Thoracic aorta (tissue), 2 donors: ENCODE measurements around the gene MROH8. TPM values are rescaled to one million over a fixed set of nuclear protein-coding genes. Genes with fewer than 3 reads are reported as not detected.
A peak's percentile ranks its signal among the peaks of the same experiment; 100 is the strongest.

Source experiments
- ATAC-seq: fragments of 150-250 bp; one replicate; pipeline ENCODE4 v1.8.0; 2017; ENCODE audit warnings: low read depth; ENCODE audit not compliant: insufficient number of reproducible peaks, low FRiP score
- DNase-seq: peaks from one replicate; pipeline ENCODE4 v3.0.0-alpha.2; 2020; ENCODE audit warnings: low spot score
- H3K27ac ChIP-seq, 2 donors: fragments of 200-600 bp; sonication (generic); 1 replicate in 1 of 2; 2 replicates in 1 of 2; pipeline ENCODE4 v1.5.1; 2016; ENCODE audit warnings: mild to moderate bottlenecking in 2 of 2, moderate library complexity in 2 of 2
- H3K27me3 ChIP-seq: fragments of 200-600 bp; sonication (generic); replicated peaks from 2 replicates; pipeline ENCODE4 v1.6.0; 2016; ENCODE audit warnings: mild to moderate bottlenecking; ENCODE audit not compliant: insufficient read depth
- H3K36me3 ChIP-seq: fragments of 200-600 bp; sonication (generic); one replicate; pipeline ENCODE4 v1.5.1; 2016
- H3K4me1 ChIP-seq, 2 donors: fragments of 200-600 bp; sonication (generic); 1 replicate in 1 of 2; 2 replicates in 1 of 2; pipeline versions ENCODE4 v1.5.1 to v1.6.0; 2016; ENCODE audit warnings: low read depth in 2 of 2, mild to moderate bottlenecking in 1 of 2; ENCODE audit not compliant: control insufficient read depth in 1 of 2
- H3K4me3 ChIP-seq: fragments of 200-600 bp; sonication (generic); 2 replicates; pipeline ENCODE4 v1.5.1; 2016; ENCODE audit warnings: mild to moderate bottlenecking
- H3K9me3 ChIP-seq: fragments of 200-600 bp; sonication (generic); 2 replicates; pipeline ENCODE4 v1.5.1; 2016
- total RNA-seq, 2 donors: library from RNA; depleted of rRNA; stranded (reverse); fragments of >200 nt; gene quantifications; one replicate each; pipeline versions ENCODE4 v1.1.0 to v1.2.3, GENCODE V29; 2016
- TF ChIP-seq, protein P1 (sequence below): fragments of 200-600 bp; sonication (generic); IDR thresholded peaks from one replicate; pipeline ENCODE4 v1.5.1; 2019; ENCODE audit warnings: antibody characterized with exemption

Gene MROH8
- total RNA-seq, 2 donors from 2014 or later, result 1.6 to 12.7 TPM

GRCh38 chr20:37205130-37205529, 25.8 kb upstream of the MROH8 start:
- ATAC-seq (no peak), DNase-seq (no peak)
- Histone ChIP-seq H3K27ac (no peak overlapping the region), H3K27me3 (no peaks in the 10 kb centered on the region), H3K36me3 (peaks cover 41% of the 10 kb centered on the region), H3K9me3 (no peaks in the 10 kb centered on the region), H3K4me3 (no peak overlapping the region), H3K4me1 (peaks cover 0 to 6% of the 10 kb centered on the region in 2 donors)
- TF ChIP-seq, protein P1, sequence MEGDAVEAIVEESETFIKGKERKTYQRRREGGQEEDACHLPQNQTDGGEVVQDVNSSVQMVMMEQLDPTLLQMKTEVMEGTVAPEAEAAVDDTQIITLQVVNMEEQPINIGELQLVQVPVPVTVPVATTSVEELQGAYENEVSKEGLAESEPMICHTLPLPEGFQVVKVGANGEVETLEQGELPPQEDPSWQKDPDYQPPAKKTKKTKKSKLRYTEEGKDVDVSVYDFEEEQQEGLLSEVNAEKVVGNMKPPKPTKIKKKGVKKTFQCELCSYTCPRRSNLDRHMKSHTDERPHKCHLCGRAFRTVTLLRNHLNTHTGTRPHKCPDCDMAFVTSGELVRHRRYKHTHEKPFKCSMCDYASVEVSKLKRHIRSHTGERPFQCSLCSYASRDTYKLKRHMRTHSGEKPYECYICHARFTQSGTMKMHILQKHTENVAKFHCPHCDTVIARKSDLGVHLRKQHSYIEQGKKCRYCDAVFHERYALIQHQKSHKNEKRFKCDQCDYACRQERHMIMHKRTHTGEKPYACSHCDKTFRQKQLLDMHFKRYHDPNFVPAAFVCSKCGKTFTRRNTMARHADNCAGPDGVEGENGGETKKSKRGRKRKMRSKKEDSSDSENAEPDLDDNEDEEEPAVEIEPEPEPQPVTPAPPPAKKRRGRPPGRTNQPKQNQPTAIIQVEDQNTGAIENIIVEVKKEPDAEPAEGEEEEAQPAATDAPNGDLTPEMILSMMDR, result no peak

DNA sequence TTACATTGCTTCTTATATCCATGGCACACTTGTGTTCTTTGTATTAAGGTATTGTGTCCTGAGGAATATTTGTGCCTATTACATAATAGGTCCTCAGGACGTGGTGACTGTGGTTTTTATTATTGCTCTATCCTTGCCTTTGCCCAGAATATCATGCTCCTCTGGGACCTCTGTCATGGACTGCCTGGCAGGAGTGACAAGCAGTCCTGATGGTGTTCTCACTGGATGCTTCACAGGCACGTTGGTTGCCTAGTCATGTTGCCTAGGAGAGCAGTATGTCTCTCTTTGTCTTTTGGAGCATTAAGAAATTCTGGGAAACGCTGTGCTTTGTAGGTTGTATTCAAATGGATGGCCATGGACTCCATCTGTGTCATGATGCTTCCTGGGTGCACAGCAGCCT, 24.7 kb upstream of the MROH8 start:
- H3K36me3 ChIP-seq, result peaks cover 50% of the 10 kb centered on the region
- TF ChIP-seq, protein P1, result no peak
- DNase-seq (no peak), ATAC-seq (no peak)
- peaks cover 0 to 6% of the 10 kb centered on the region in 2 donors for H3K4me1 ChIP-seq
- H3K4me3 ChIP-seq, result no peak overlapping the region
- H3K27ac ChIP-seq, result no peak overlapping the region
- no peaks in the 10 kb centered on the region for H3K9me3 ChIP-seq
- no peaks in the 10 kb centered on the region for H3K27me3 ChIP-seq

- no peaks in the 10 kb centered on the region for H3K9me3 ChIP-seq
- H3K4me1 ChIP-seq, result peaks cover 0 to 6% of the 10 kb centered on the region in 2 donors
- peak overlapping the region; percentile 50 to 55 for H3K27ac ChIP-seq
- H3K27me3 ChIP-seq, result no peaks in the 10 kb centered on the region
- H3K4me3 ChIP-seq, result peak overlapping the region; percentile 45
- no peak for DNase-seq
- ATAC-seq, result peak; percentile 48
- peaks cover 41% of the 10 kb centered on the region for H3K36me3 ChIP-seq
- TF ChIP-seq, protein P1, result peak; percentile 83
These were observed 23.1 kb upstream of the MROH8 start for GRCh38 chr20:37202267-37202943.

DNA sequence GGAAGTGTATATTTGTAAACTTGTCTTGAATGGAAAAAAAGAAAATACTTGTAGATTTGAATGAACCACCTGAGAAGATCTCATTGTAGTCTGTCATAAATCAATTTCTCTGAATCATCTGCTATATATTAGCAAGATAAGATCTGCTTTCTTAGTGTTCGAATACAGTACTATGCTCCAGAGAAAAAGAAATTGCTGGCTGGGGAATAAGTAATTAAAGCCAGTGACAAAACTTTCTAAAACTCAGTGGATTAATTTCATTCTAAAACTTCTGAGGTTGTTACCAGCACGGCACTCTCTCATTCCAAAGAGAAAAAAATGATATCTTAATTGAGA, 22.4 kb upstream of the MROH8 start:
- no peaks in the 10 kb centered on the region for H3K27me3 ChIP-seq
- DNase-seq, result no peak
- peak overlapping the region; percentile 46 to 50 for H3K27ac ChIP-seq
- peaks cover 0 to 6% of the 10 kb centered on the region in 2 donors for H3K4me1 ChIP-seq
- ATAC-seq, result no peak
- H3K36me3 ChIP-seq, result peaks cover 36% of the 10 kb centered on the region
- H3K9me3 ChIP-seq, result no peaks in the 10 kb centered on the region
- TF ChIP-seq, protein P1, result no peak
- peak overlapping the region; percentile 45 for H3K4me3 ChIP-seq

- DNase-seq, result no peak
- H3K4me3 ChIP-seq, result no peak overlapping the region
- H3K4me1 ChIP-seq, result peaks cover 0 to 6% of the 10 kb centered on the region in 2 donors
- H3K36me3 ChIP-seq, result peaks cover 36% of the 10 kb centered on the region
- H3K9me3 ChIP-seq, result no peaks in the 10 kb centered on the region
- H3K27me3 ChIP-seq, result no peaks in the 10 kb centered on the region
- ATAC-seq, result no peak
- TF ChIP-seq, protein P1, result no peak
- H3K27ac ChIP-seq, result peak overlapping the region; percentile 46 to 50
These were observed 21.8 kb upstream of the MROH8 start for GRCh38 chr20:37200926-37201826.
